Measurements from ENCODE around the gene KLK15.

KLK15 gene

DNA sequence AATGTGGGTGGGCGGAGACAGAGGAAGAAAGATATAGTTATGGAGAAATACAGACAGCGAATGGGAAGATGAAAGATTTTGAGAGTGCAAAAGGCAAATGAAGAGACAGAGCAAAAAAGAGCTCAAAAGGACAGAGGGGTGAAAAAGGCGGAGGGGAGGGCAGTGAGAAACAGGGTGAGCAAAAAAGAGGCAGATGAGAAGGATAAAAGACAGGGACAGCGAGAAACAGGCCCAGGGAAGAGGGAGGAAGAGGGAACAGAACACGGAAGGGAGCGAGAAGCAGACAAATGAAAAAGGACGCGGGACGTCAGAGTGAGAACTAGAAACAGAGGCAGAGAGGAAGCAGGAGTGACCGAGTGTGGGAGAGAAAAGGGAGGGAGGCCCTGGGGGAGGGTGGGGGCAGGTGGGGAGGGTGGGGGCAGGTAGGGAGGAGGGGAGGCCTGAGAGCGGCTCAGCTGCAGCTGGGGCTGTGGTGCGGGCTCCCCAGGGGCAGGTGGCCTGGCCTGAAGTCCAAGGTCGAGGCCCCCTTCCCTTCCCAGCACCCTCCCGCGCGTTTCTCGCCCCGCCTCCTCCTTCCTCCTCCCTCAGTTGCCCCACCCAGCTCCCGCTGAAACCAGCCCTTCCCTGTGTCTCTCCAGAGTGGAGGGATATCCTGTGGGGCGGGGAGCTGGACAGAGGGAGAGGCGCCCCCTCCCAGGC is 12.7 kb downstream of the KLK15 start:
- Histone ChIP-seq H3K9me3 (replicated peaks in 1 of 2; ENCODE audit: control insufficient read depth in 2 of 2, insufficient read depth in 1 of 2, low read depth in 1 of 2, low read length in 2 of 2) (peaks cover 0 to under 1% of the 10 kb centered on the region in 2 donors), H2AK5ac (ENCODE audit: low read depth, low read length) (no peak overlapping the region), H3K4me3 (ENCODE audit: low read length in 2 of 2) (no peak overlapping the region), H3K27me3 (ENCODE audit: control insufficient read depth in 3 of 3, insufficient read depth in 3 of 3, low read depth in 1 of 3, low read length in 3 of 3) (peaks cover 10 to 83% (median 53%) of the 10 kb centered on the region in 3 experiments), H3K18ac (ENCODE audit: low read length) (no peak overlapping the region), H3K4ac (ENCODE audit: low read length) (no peak overlapping the region), H2BK15ac (ENCODE audit: low read length) (no peak overlapping the region), H3K36me3 (replicated peaks in 1 of 2; ENCODE audit: control insufficient read depth in 2 of 2, insufficient read depth in 2 of 2, low read length in 2 of 2) (no peaks in the 10 kb centered on the region), H3K4me2 (ENCODE audit: insufficient read depth, low read length, poor library complexity, severe bottlenecking) (peak overlapping the region; percentile 14), H3K14ac (ENCODE audit: low read length) (no peak overlapping the region), H3K9ac (ENCODE audit: low read depth, low read length, poor library complexity) (no peak overlapping the region), H4K8ac (ENCODE audit: low read depth, low read length) (no peak overlapping the region), H3K4me1 (ENCODE audit: control insufficient read depth in 2 of 2, insufficient read depth in 1 of 2, low read depth in 1 of 2, low read length in 2 of 2) (peaks cover 0 to 3% of the 10 kb centered on the region in 2 donors), H3K79me1 (ENCODE audit: low read depth, low read length) (no peaks in the 10 kb centered on the region), H2BK120ac (ENCODE audit: low read depth, low read length) (no peak overlapping the region), H2BK5ac (ENCODE audit: low read length) (no peak overlapping the region), H3K27ac (replicated peaks; ENCODE audit: low read length) (no peak overlapping the region), H4K91ac (ENCODE audit: low read depth, low read length, poor library complexity) (no peak overlapping the region), H2AFZ (ENCODE audit: low read length) (peak overlapping the region; percentile 64), H3K23ac (ENCODE audit: low read depth, low read length, poor library complexity) (no peak overlapping the region), H2BK12ac (ENCODE audit: low read length) (no peak overlapping the region)
- no CpG with 5 or more reads among the region's 21 CpGs for WGBS, 2 donors (ENCODE audit: extremely low coverage in 2 of 2, insufficient read length in 2 of 2, insufficient replicate concordance in 1 of 2)
- DNase-seq (ENCODE audit: low spot score), result no peak

GRCh38 chr19:50820086-50820485 is 13.3 kb downstream of the KLK15 start:
- DNase-seq (ENCODE audit: low spot score), result no peak
- no peak overlapping the region for H3K4ac ChIP-seq (ENCODE audit: low read length)
- H2AFZ ChIP-seq (ENCODE audit: low read length), result peak overlapping the region; percentile 10
- H2AK5ac ChIP-seq (ENCODE audit: low read depth, low read length), result peak overlapping the region; percentile 74
- H3K14ac ChIP-seq (ENCODE audit: low read length), result no peak overlapping the region
- H3K9ac ChIP-seq (ENCODE audit: low read depth, low read length, poor library complexity), result no peak overlapping the region
- no CpG with 5 or more reads among the region's 15 CpGs for WGBS, 2 donors (ENCODE audit: extremely low coverage in 2 of 2, insufficient read length in 2 of 2, insufficient replicate concordance in 1 of 2)
- H3K36me3 ChIP-seq (replicated peaks in 1 of 2; ENCODE audit: control insufficient read depth in 2 of 2, insufficient read depth in 2 of 2, low read length in 2 of 2), result no peaks in the 10 kb centered on the region
- H2BK12ac ChIP-seq (ENCODE audit: low read length), result no peak overlapping the region
- peaks cover 2 to 4% of the 10 kb centered on the region in 2 donors for H3K9me3 ChIP-seq (replicated peaks in 1 of 2; ENCODE audit: control insufficient read depth in 2 of 2, insufficient read depth in 1 of 2, low read depth in 1 of 2, low read length in 2 of 2)
- peak overlapping the region; percentile 56 for H2BK15ac ChIP-seq (ENCODE audit: low read length)
- peaks cover 0 to 3% of the 10 kb centered on the region in 2 donors for H3K4me1 ChIP-seq (ENCODE audit: control insufficient read depth in 2 of 2, insufficient read depth in 1 of 2, low read depth in 1 of 2, low read length in 2 of 2)
- H3K27ac ChIP-seq (replicated peaks; ENCODE audit: low read length), result no peak overlapping the region
- no peak overlapping the region for H3K23ac ChIP-seq (ENCODE audit: low read depth, low read length, poor library complexity)
- H2BK120ac ChIP-seq (ENCODE audit: low read depth, low read length), result no peak overlapping the region
- H3K4me2 ChIP-seq (ENCODE audit: insufficient read depth, low read length, poor library complexity, severe bottlenecking), result no peak overlapping the region
- no peaks in the 10 kb centered on the region for H3K79me1 ChIP-seq (ENCODE audit: low read depth, low read length)
- no peak overlapping the region for H4K91ac ChIP-seq (ENCODE audit: low read depth, low read length, poor library complexity)
- H3K4me3 ChIP-seq (ENCODE audit: low read length in 2 of 2), result no peak overlapping the region
- no peak overlapping the region for H2BK5ac ChIP-seq (ENCODE audit: low read length)
- H3K27me3 ChIP-seq (ENCODE audit: control insufficient read depth in 3 of 3, insufficient read depth in 3 of 3, low read depth in 1 of 3, low read length in 3 of 3), result peaks cover 10 to 88% (median 53%) of the 10 kb centered on the region in 3 experiments
- no peak overlapping the region for H4K8ac ChIP-seq (ENCODE audit: low read depth, low read length)
- peak overlapping the region; percentile 13 for H3K18ac ChIP-seq (ENCODE audit: low read length)

- H3K9me3 ChIP-seq (replicated peaks in 1 of 2; ENCODE audit: control insufficient read depth in 2 of 2, insufficient read depth in 1 of 2, low read depth in 1 of 2, low read length in 2 of 2), result peaks cover 2 to 4% of the 10 kb centered on the region in 2 donors
Observed at GRCh38 chr19:50819636-50820035, 13.7 kb downstream of the KLK15 start.

DNA sequence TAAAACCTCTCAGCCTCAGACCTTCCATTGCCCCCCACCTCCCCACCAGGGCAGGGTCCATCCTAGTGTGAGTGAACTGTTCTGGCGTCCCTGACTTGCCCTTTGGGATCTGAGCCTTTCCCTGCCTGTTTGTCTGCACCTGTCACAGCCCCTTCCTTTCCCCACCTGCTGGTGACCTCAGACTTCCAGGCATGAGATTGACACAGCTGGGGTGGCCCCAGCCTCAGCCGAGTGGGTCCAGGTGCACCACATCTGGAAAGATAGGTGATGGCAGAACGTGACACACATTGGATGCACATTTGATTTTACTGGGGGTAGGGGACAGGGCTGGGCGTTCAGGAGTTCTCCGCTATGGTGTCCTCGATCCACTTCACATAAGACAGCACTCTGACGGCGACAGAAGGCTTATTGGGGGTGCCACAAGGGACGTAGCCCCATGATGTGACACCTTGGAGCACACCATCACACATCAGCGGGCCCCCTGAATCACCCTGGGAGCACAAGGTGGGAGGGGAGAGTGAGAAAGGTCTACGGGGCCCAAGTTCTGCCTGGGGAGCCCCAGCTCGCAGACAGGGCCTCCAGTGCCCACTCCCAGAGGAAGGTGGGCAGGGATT is 14.4 kb downstream of the KLK15 start:
- H2BK120ac ChIP-seq (ENCODE audit: low read depth, low read length), result no peak overlapping the region
- H3K79me1 ChIP-seq (ENCODE audit: low read depth, low read length), result no peaks in the 10 kb centered on the region
- H3K27ac ChIP-seq (replicated peaks; ENCODE audit: low read length), result no peak overlapping the region
- no peaks in the 10 kb centered on the region for H3K36me3 ChIP-seq (replicated peaks in 1 of 2; ENCODE audit: control insufficient read depth in 2 of 2, insufficient read depth in 2 of 2, low read length in 2 of 2)
- WGBS, 2 donors (ENCODE audit: extremely low coverage in 2 of 2, insufficient read length in 2 of 2, insufficient replicate concordance in 1 of 2), result no CpG with 5 or more reads among the region's 12 CpGs
- peaks cover 2 to 4% of the 10 kb centered on the region in 2 donors for H3K9me3 ChIP-seq (replicated peaks in 1 of 2; ENCODE audit: control insufficient read depth in 2 of 2, insufficient read depth in 1 of 2, low read depth in 1 of 2, low read length in 2 of 2)
- H3K9ac ChIP-seq (ENCODE audit: low read depth, low read length, poor library complexity), result no peak overlapping the region
- H4K8ac ChIP-seq (ENCODE audit: low read depth, low read length), result no peak overlapping the region
- H3K14ac ChIP-seq (ENCODE audit: low read length), result no peak overlapping the region
- no peak overlapping the region for H3K4ac ChIP-seq (ENCODE audit: low read length)
- no peak overlapping the region for H2BK12ac ChIP-seq (ENCODE audit: low read length)
- peaks cover 0 to 3% of the 10 kb centered on the region in 2 donors for H3K4me1 ChIP-seq (ENCODE audit: control insufficient read depth in 2 of 2, insufficient read depth in 1 of 2, low read depth in 1 of 2, low read length in 2 of 2)
- H2AFZ ChIP-seq (ENCODE audit: low read length), result no peak overlapping the region
- H3K18ac ChIP-seq (ENCODE audit: low read length), result peak overlapping the region; percentile 46
- DNase-seq (ENCODE audit: low spot score), result no peak
- H3K27me3 ChIP-seq (ENCODE audit: control insufficient read depth in 3 of 3, insufficient read depth in 3 of 3, low read depth in 1 of 3, low read length in 3 of 3), result peaks cover 10 to 84% (median 53%) of the 10 kb centered on the region in 3 experiments
- no peak overlapping the region for H3K4me3 ChIP-seq (ENCODE audit: low read length in 2 of 2)
- peak overlapping the region; percentile 98 for H3K23ac ChIP-seq (ENCODE audit: low read depth, low read length, poor library complexity)
- no peak overlapping the region for H3K4me2 ChIP-seq (ENCODE audit: insufficient read depth, low read length, poor library complexity, severe bottlenecking)
- no peak overlapping the region for H4K91ac ChIP-seq (ENCODE audit: low read depth, low read length, poor library complexity)
- peak overlapping the region; percentile 0 for H2BK15ac ChIP-seq (ENCODE audit: low read length)
- no peak overlapping the region for H2BK5ac ChIP-seq (ENCODE audit: low read length)
- H2AK5ac ChIP-seq (ENCODE audit: low read depth, low read length), result peak overlapping the region; percentile 79

More at GRCh38 chr19:50819636-50820035, 13.7 kb downstream of the KLK15 start:
- H3K36me3 ChIP-seq (replicated peaks in 1 of 2; ENCODE audit: control insufficient read depth in 2 of 2, insufficient read depth in 2 of 2, low read length in 2 of 2), result no peaks in the 10 kb centered on the region
- no peak overlapping the region for H3K9ac ChIP-seq (ENCODE audit: low read depth, low read length, poor library complexity)
- H3K4me3 ChIP-seq (ENCODE audit: low read length in 2 of 2), result no peak overlapping the region
- no peak overlapping the region for H3K4ac ChIP-seq (ENCODE audit: low read length)
- DNase-seq (ENCODE audit: low spot score), result no peak
- peaks cover 10 to 90% (median 53%) of the 10 kb centered on the region in 3 experiments for H3K27me3 ChIP-seq (ENCODE audit: control insufficient read depth in 3 of 3, insufficient read depth in 3 of 3, low read depth in 1 of 3, low read length in 3 of 3)
- no peak overlapping the region for H4K8ac ChIP-seq (ENCODE audit: low read depth, low read length)
- H3K14ac ChIP-seq (ENCODE audit: low read length), result no peak overlapping the region
- no peaks in the 10 kb centered on the region for H3K79me1 ChIP-seq (ENCODE audit: low read depth, low read length)
- H2AK5ac ChIP-seq (ENCODE audit: low read depth, low read length), result peak overlapping the region; percentile 79
- no peak overlapping the region for H3K18ac ChIP-seq (ENCODE audit: low read length)
- H2BK5ac ChIP-seq (ENCODE audit: low read length), result no peak overlapping the region
- H2AFZ ChIP-seq (ENCODE audit: low read length), result no peak overlapping the region
- no peak overlapping the region for H2BK12ac ChIP-seq (ENCODE audit: low read length)
- H2BK15ac ChIP-seq (ENCODE audit: low read length), result no peak overlapping the region
- H3K23ac ChIP-seq (ENCODE audit: low read depth, low read length, poor library complexity), result peak overlapping the region; percentile 5
- WGBS, 2 donors (ENCODE audit: extremely low coverage in 2 of 2, insufficient read length in 2 of 2, insufficient replicate concordance in 1 of 2), result no CpG with 5 or more reads among the region's 8 CpGs
- peaks cover 0 to 3% of the 10 kb centered on the region in 2 donors for H3K4me1 ChIP-seq (ENCODE audit: control insufficient read depth in 2 of 2, insufficient read depth in 1 of 2, low read depth in 1 of 2, low read length in 2 of 2)
- no peak overlapping the region for H2BK120ac ChIP-seq (ENCODE audit: low read depth, low read length)
- H3K4me2 ChIP-seq (ENCODE audit: insufficient read depth, low read length, poor library complexity, severe bottlenecking), result no peak overlapping the region
- H4K91ac ChIP-seq (ENCODE audit: low read depth, low read length, poor library complexity), result no peak overlapping the region
- no peak overlapping the region for H3K27ac ChIP-seq (replicated peaks; ENCODE audit: low read length)
